HepG2 (cell line): ENCODE data around the gene IRF3. TPM values are rescaled to one million over a fixed set of nuclear protein-coding genes. Genes with fewer than 3 reads are reported as not detected.

ENCODE experiments used
- AKAP8 ChIP-seq: sonication (generic); formaldehyde crosslinking; IDR thresholded peaks from 2 replicates; pipeline ENCODE4 v1.5.1; 2020; ENCODE audit warnings: mild to moderate bottlenecking, missing genetic modification reagents
- CREB1 ChIP-seq, 2 experiments: fragments of 450-650 bp in 1 of 2; IDR thresholded peaks; 2 replicates each; pipeline ENCODE4 v1.6.1; 2016 to 2017; ENCODE audit warnings: control low read depth in 1 of 2, mild to moderate bottlenecking in 1 of 2, missing compliant biosample characterization in 1 of 2, missing genetic modification characterization in 1 of 2
- DNMT3B ChIP-seq: conservative IDR thresholded peaks from 2 replicates; pipeline ENCODE4 v1.6.1; 2016; ENCODE audit warnings: missing biosample characterization, control low read depth
- GABPA ChIP-seq, 2 experiments: IDR thresholded peaks; 2 replicates each; pipeline ENCODE4 v1.6.1; 2011 to 2016; ENCODE audit warnings: low read depth in 2 of 2, low read length in 1 of 2, missing biosample characterization in 1 of 2, missing genetic modification characterization in 1 of 2
- HDAC6 ChIP-seq: fragments of 200-600 bp; sonication (generic); IDR thresholded peaks from 2 replicates; pipeline ENCODE4 v1.7.0; 2017; ENCODE audit warnings: mild to moderate bottlenecking, antibody characterized with exemption, low read length, low read depth
- KLF9 ChIP-seq: IDR thresholded peaks from 2 replicates; pipeline ENCODE4 v1.6.1; 2016; ENCODE audit warnings: low read depth
- MBD4 ChIP-seq: IDR thresholded peaks from 2 replicates; pipeline ENCODE4 v1.6.1; 2012; ENCODE audit warnings: low read length, inconsistent platforms, borderline replicate concordance
- NFKB2 ChIP-seq: sonication (generic); formaldehyde crosslinking; IDR thresholded peaks from 2 replicates; pipeline ENCODE4 v1.4.0; 2020; ENCODE audit warnings: missing genetic modification reagents, borderline replicate concordance
- PPARG ChIP-seq: conservative IDR thresholded peaks from 2 replicates; pipeline ENCODE4 v1.6.1; 2016; ENCODE audit warnings: missing biosample characterization, missing genetic modification reagents
- REL ChIP-seq: sonication (generic); formaldehyde crosslinking; conservative IDR thresholded peaks from 2 replicates; pipeline ENCODE4 v1.8.0; 2022; ENCODE audit warnings: mild to moderate bottlenecking, missing genetic modification reagents, moderate library complexity
- TRIM24 ChIP-seq: sonication (generic); formaldehyde crosslinking; IDR thresholded peaks from 2 replicates; pipeline ENCODE4 v1.8.0; 2022; ENCODE audit warnings: mild to moderate bottlenecking, missing genetic modification reagents
- ZMYM2 ChIP-seq: sonication (generic); formaldehyde crosslinking; IDR thresholded peaks from 2 replicates; pipeline ENCODE4 v1.8.0; 2022; ENCODE audit warnings: mild to moderate bottlenecking, missing genetic modification reagents
- ZNF124 ChIP-seq: sonication (generic); formaldehyde crosslinking; IDR thresholded peaks from 2 replicates; pipeline ENCODE4 v1.4.0; 2020; ENCODE audit warnings: missing genetic modification reagents
- ZNF160 ChIP-seq: sonication (generic); formaldehyde crosslinking; IDR thresholded peaks from 2 replicates; pipeline ENCODE4 v1.8.0; 2022; ENCODE audit warnings: mild to moderate bottlenecking, inconsistent platforms, missing genetic modification reagents
- ZNF567 ChIP-seq: sonication (generic); formaldehyde crosslinking; IDR thresholded peaks from 2 replicates; pipeline ENCODE4 v1.8.1; 2023; ENCODE audit warnings: mild to moderate bottlenecking, missing genetic modification reagents, borderline replicate concordance
- ZNF577 ChIP-seq: sonication (generic); formaldehyde crosslinking; IDR thresholded peaks from 2 replicates; pipeline ENCODE4 v1.4.0; 2020; ENCODE audit warnings: mild to moderate bottlenecking, low read depth, missing genetic modification reagents, borderline replicate concordance
- ZNF781 ChIP-seq: sonication (generic); formaldehyde crosslinking; IDR thresholded peaks from 2 replicates; pipeline ENCODE4 v1.5.1; 2020; ENCODE audit warnings: borderline replicate concordance, mild to moderate bottlenecking, missing genetic modification reagents; ENCODE audit errors: not compliant biosample characterization
- polyA plus RNA-seq, 8 experiments: library from polyadenylated mRNA; depleted of rRNA in 3 of 8; stranded (reverse) in 7 of 8; unstranded in 1 of 8; fragments of >200 nt; fragmentation: Illumina TruSeq in 4 of 8; extraction: Trizol in 4 of 8; gene quantifications; 2 replicates each; pipeline versions ENCODE4 v1.2.1 to v1.2.3, GENCODE V29; 2011 to 2016; ENCODE audit warnings: low read depth in 4 of 8, missing spikeins in 1 of 8, mixed read lengths in 1 of 8; ENCODE audit not compliant: insufficient read depth in 1 of 8
- total RNA-seq, 5 experiments: library from RNA; depleted of rRNA; stranded (reverse); fragments of >200 nt; fragmentation: Illumina TruSeq; extraction: Trizol; gene quantifications; 2 replicates each; pipeline ENCODE4 v1.2.3, GENCODE V29; 2016; ENCODE audit warnings: low read depth in 1 of 5
- TF ChIP-seq, protein P1 (sequence below): sonication (generic); formaldehyde crosslinking; IDR thresholded peaks from 2 replicates; pipeline ENCODE4 v1.4.0; 2020; ENCODE audit warnings: missing genetic modification reagents
- TF ChIP-seq, protein P2 (sequence below): conservative IDR thresholded peaks from 2 replicates; pipeline ENCODE4 v1.6.1; 2018; ENCODE audit warnings: missing genetic modification reagents
- TF ChIP-seq, protein P3 (sequence below): sonication (generic); formaldehyde crosslinking; IDR thresholded peaks from 2 replicates; pipeline ENCODE4 v1.5.0; 2020; ENCODE audit warnings: mild to moderate bottlenecking, missing genetic modification reagents
- TF ChIP-seq, protein P4 (sequence below): sonication (generic); formaldehyde crosslinking; IDR thresholded peaks from 2 replicates; pipeline ENCODE4 v1.8.0; 2022; ENCODE audit warnings: mild to moderate bottlenecking, missing genetic modification reagents, moderate library complexity

IRF3 gene
- total and polyA plus RNA-seq, 2 of the 13 experiments (the other 11 are each of a cell fraction or from before 2014, with no cell fraction given), result 61.9 to 65.5 TPM

DNA sequence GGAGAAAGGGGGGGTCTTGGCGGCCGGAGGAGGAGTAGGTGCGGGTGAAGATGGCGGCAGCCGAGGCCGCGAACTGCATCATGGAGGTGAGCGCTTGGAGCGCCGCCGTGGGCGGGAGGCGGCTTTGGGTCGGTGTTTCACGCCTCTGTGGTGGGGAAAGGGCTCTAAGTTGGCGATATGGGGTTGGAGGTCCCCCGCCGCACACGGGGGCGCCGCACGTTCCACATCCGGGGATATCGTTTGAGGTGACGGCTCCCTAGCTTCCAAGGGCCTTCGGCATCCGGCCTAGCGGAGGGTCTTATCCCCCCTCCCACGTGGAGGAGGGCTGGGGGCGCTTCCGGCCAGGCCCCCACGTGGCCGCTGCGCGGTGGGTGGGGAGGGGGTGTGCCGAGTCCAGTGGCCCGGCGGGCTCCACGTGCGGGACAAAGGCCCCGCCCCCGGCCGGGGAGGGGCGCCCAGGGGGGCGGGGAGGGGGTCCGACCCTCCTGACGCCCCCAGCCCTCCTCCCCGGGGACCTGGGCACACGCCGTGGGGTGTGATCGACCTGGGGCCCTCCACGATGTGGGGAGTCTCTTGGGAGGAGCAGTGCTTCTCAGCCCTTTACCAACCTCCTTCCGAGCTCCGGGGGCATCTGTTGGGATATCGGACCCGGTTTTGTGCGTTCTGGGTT lies 11.7 kb upstream of the IRF3 start, which contains the start of gene PRMT1 (continued):
- TF ChIP-seq HDAC6, result no peak
- no peak for TF ChIP-seq TRIM24 (CRISPR knock-in tag)
- TF ChIP-seq, protein P1, sequence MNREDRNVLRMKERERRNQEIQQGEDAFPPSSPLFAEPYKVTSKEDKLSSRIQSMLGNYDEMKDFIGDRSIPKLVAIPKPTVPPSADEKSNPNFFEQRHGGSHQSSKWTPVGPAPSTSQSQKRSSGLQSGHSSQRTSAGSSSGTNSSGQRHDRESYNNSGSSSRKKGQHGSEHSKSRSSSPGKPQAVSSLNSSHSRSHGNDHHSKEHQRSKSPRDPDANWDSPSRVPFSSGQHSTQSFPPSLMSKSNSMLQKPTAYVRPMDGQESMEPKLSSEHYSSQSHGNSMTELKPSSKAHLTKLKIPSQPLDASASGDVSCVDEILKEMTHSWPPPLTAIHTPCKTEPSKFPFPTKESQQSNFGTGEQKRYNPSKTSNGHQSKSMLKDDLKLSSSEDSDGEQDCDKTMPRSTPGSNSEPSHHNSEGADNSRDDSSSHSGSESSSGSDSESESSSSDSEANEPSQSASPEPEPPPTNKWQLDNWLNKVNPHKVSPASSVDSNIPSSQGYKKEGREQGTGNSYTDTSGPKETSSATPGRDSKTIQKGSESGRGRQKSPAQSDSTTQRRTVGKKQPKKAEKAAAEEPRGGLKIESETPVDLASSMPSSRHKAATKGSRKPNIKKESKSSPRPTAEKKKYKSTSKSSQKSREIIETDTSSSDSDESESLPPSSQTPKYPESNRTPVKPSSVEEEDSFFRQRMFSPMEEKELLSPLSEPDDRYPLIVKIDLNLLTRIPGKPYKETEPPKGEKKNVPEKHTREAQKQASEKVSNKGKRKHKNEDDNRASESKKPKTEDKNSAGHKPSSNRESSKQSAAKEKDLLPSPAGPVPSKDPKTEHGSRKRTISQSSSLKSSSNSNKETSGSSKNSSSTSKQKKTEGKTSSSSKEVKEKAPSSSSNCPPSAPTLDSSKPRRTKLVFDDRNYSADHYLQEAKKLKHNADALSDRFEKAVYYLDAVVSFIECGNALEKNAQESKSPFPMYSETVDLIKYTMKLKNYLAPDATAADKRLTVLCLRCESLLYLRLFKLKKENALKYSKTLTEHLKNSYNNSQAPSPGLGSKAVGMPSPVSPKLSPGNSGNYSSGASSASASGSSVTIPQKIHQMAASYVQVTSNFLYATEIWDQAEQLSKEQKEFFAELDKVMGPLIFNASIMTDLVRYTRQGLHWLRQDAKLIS, result no peak
- TF ChIP-seq ZNF577, result no peak
- no peak for TF ChIP-seq ZMYM2
- TF ChIP-seq MBD4, result no peak
- TF ChIP-seq, protein P2, sequence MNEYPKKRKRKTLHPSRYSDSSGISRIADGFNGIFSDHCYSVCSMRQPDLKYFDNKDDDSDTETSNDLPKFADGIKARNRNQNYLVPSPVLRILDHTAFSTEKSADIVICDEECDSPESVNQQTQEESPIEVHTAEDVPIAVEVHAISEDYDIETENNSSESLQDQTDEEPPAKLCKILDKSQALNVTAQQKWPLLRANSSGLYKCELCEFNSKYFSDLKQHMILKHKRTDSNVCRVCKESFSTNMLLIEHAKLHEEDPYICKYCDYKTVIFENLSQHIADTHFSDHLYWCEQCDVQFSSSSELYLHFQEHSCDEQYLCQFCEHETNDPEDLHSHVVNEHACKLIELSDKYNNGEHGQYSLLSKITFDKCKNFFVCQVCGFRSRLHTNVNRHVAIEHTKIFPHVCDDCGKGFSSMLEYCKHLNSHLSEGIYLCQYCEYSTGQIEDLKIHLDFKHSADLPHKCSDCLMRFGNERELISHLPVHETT, result peak; percentile 59; the same call in 1 of the 2 replicates
- TF ChIP-seq, protein P3, sequence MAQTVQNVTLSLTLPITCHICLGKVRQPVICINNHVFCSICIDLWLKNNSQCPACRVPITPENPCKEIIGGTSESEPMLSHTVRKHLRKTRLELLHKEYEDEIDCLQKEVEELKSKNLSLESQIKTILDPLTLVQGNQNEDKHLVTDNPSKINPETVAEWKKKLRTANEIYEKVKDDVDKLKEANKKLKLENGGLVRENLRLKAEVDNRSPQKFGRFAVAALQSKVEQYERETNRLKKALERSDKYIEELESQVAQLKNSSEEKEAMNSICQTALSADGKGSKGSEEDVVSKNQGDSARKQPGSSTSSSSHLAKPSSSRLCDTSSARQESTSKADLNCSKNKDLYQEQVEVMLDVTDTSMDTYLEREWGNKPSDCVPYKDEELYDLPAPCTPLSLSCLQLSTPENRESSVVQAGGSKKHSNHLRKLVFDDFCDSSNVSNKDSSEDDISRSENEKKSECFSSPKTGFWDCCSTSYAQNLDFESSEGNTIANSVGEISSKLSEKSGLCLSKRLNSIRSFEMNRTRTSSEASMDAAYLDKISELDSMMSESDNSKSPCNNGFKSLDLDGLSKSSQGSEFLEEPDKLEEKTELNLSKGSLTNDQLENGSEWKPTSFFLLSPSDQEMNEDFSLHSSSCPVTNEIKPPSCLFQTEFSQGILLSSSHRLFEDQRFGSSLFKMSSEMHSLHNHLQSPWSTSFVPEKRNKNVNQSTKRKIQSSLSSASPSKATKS (CRISPR knock-in tag), result no peak
- peak; percentile 87; the same call in 1 of the 2 replicates for TF ChIP-seq NFKB2 (CRISPR knock-in tag)
- TF ChIP-seq PPARG (CRISPR knock-in tag), result peak; percentile 12; the same call in 1 of the 2 replicates
- 0 out of 2 replicates have a peak, but pooled peaks have one; percentile 7 for TF ChIP-seq AKAP8 (CRISPR knock-in tag)
- TF ChIP-seq ZNF124 (CRISPR knock-in tag), result peak; percentile 68; the same call in 1 of the 2 replicates
- TF ChIP-seq DNMT3B, result 0 out of 2 replicates have a peak, but pooled peaks have one; percentile 46
- TF ChIP-seq KLF9 (CRISPR knock-in tag), result peak; percentile 82; the same call in 1 of the 2 replicates
- no peak for TF ChIP-seq CREB1 (IDR thresholded peaks at IDR 0.05)
- TF ChIP-seq CREB1 (CRISPR knock-in tag; IDR thresholded peaks at IDR 0.05), result no peak
- TF ChIP-seq, protein P4, sequence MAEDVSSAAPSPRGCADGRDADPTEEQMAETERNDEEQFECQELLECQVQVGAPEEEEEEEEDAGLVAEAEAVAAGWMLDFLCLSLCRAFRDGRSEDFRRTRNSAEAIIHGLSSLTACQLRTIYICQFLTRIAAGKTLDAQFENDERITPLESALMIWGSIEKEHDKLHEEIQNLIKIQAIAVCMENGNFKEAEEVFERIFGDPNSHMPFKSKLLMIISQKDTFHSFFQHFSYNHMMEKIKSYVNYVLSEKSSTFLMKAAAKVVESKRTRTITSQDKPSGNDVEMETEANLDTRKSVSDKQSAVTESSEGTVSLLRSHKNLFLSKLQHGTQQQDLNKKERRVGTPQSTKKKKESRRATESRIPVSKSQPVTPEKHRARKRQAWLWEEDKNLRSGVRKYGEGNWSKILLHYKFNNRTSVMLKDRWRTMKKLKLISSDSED (CRISPR knock-in tag), result no peak
- TF ChIP-seq ZNF567 (CRISPR knock-in tag), result no peak
- no peak for TF ChIP-seq REL
- TF ChIP-seq ZNF160 (CRISPR knock-in tag), result peak; percentile 15; the same call in 1 of the 2 replicates
- TF ChIP-seq GABPA (IDR thresholded peaks at IDR 0.05; ENCODE audit: low read depth, low read length), result no peak
- TF ChIP-seq GABPA (CRISPR knock-in tag; IDR thresholded peaks at IDR 0.05; ENCODE audit: low read depth), result no peak; the same call in 1 of the 2 replicates
- no peak for TF ChIP-seq ZNF781 (CRISPR knock-in tag)
